Neutrophil (primary cell): ENCODE measurements around the gene SOX12.
A peak's percentile ranks its signal among the peaks of the same experiment; 100 is the strongest.

Experiments used
- H3K27ac ChIP-seq: fragments of 200-600 bp; sonication (generic); 2 replicates; pipeline ENCODE4 v1.5.1; 2016; ENCODE audit warnings: mild to moderate bottlenecking, moderate library complexity
- H3K27me3 ChIP-seq: fragments of 200-600 bp; sonication (generic); 2 replicates; pipeline ENCODE4 v1.6.0; 2016; ENCODE audit warnings: mild to moderate bottlenecking
- H3K36me3 ChIP-seq: fragments of 200-600 bp; sonication (generic); 2 replicates; pipeline ENCODE4 v1.5.1; 2017
- H3K4me1 ChIP-seq, 2 experiments: fragments of 200-600 bp in 1 of 2; sonication (generic) in 1 of 2; 1 replicate in 1 of 2; 2 replicates in 1 of 2; pipeline versions ENCODE4 v1.5.1 to v1.6.1; 2013 to 2016; ENCODE audit warnings: low read depth in 1 of 2, low read length in 1 of 2, mild to moderate bottlenecking in 1 of 2, moderate library complexity in 1 of 2; ENCODE audit not compliant: control insufficient read depth in 1 of 2, insufficient read depth in 1 of 2
- H3K4me3 ChIP-seq, 2 experiments: fragments of 200-600 bp in 1 of 2; sonication (generic) in 1 of 2; 1 replicate in 1 of 2; 2 replicates in 1 of 2; pipeline ENCODE4 v1.5.1; 2013 to 2016; ENCODE audit warnings: low read depth in 1 of 2, low read length in 1 of 2, mild to moderate bottlenecking in 1 of 2, moderate library complexity in 1 of 2
- H3K9me3 ChIP-seq: fragments of 200-600 bp; sonication (generic); 2 replicates; pipeline ENCODE4 v1.5.1; 2016
- CTCF ChIP-seq: fragments of 200-600 bp; sonication (generic); IDR thresholded peaks from 2 replicates; pipeline ENCODE4 v1.5.1; 2016; ENCODE audit warnings: antibody characterized with exemption

SOX12 gene

DNA sequence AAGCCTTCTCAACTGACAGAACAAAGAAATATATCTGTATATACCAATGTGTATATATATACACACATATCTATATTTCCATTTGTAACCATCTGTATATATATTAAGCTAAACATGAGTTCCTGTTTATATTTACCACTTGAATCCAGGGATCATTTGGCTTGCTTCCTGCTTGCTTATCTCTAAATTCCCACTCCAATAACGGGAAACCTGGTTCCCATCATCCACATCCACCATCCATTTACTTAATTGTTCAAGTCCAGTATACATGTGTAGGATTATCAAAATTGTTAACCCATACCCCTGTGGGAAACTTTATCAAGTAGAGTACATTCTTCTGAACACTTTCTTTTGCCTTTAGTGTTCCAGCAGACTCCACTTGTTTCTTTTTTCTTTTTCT is 12.5 kb upstream of the SOX12 start:
- TF ChIP-seq CTCF = no peak
- Histone ChIP-seq H3K36me3 (no peaks in the 10 kb centered on the region), H3K4me1 (peaks cover 13 to 21% of the 10 kb centered on the region in 2 experiments), H3K9me3 (no peaks in the 10 kb centered on the region), H3K4me3 (no peak overlapping the region), H3K27me3 (no peaks in the 10 kb centered on the region), H3K27ac (no peak overlapping the region)

GRCh38 chr20:313402-313801 is 11.9 kb upstream of the SOX12 start:
- H3K36me3 ChIP-seq = no peaks in the 10 kb centered on the region
- TF ChIP-seq CTCF = no peak
- peaks cover 13 to 21% of the 10 kb centered on the region in 2 experiments for H3K4me1 ChIP-seq
- H3K27ac ChIP-seq = no peak overlapping the region
- H3K4me3 ChIP-seq = no peak overlapping the region
- no peaks in the 10 kb centered on the region for H3K9me3 ChIP-seq
- H3K27me3 ChIP-seq = no peaks in the 10 kb centered on the region

DNA sequence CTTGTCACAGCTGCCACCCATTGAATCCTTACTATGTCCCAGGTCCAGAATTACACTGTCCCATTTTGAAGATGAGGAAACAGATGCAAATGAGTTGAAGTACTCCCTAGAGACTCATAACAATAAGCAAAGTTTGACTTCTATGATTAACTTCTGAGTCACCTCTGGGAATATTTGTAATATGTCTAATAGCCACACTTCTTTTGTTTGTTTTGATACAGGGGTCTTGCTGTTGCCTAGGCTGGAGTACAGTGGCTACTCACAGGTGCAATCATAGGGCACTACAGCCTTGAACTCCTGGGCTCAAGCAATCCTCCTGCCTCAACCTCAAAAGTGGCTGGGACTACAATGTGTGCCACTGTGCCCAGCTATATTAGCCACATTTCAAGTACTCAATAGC is 11.4 kb upstream of the SOX12 start:
- Histone ChIP-seq H3K4me3 (no peak overlapping the region), H3K36me3 (no peaks in the 10 kb centered on the region), H3K4me1 (peaks cover 13 to 21% of the 10 kb centered on the region in 2 experiments), H3K27me3 (no peaks in the 10 kb centered on the region), H3K9me3 (no peaks in the 10 kb centered on the region), H3K27ac (no peak overlapping the region)
- TF ChIP-seq CTCF = no peak

GRCh38 chr20:316316-317068 is 8.9 kb upstream of the SOX12 start:
- Histone ChIP-seq H3K27me3 (peaks cover 9% of the 10 kb centered on the region), H3K9me3 (no peaks in the 10 kb centered on the region), H3K4me3 (no peak overlapping the region), H3K4me1 (peaks cover 0 to 6% of the 10 kb centered on the region in 2 experiments), H3K27ac (no peak overlapping the region), H3K36me3 (no peaks in the 10 kb centered on the region)
- no peak for TF ChIP-seq CTCF

- Histone ChIP-seq H3K27me3 (peaks cover 65% of the 10 kb centered on the region), H3K36me3 (no peaks in the 10 kb centered on the region), H3K9me3 (no peaks in the 10 kb centered on the region), H3K4me3 (peak overlapping the region; percentile 83 to 91), H3K27ac (peak overlapping the region; percentile 74), H3K4me1 (peaks cover 26 to 30% of the 10 kb centered on the region in 2 experiments)
- no peak for TF ChIP-seq CTCF
These were observed 941 bp upstream of the SOX12 start for GRCh38 chr20:324177-325044.
